Osteoblast (primary cell): ENCODE measurements around the gene HAUS8. TPM values are rescaled to one million over a fixed set of nuclear protein-coding genes. Genes with fewer than 3 reads are reported as not detected.
"Not testable (repeated sequence)": the region's sequence is repeated elsewhere in the genome, so short reads cannot be mapped to it uniquely, and the experiment has no call there.

Experiments used
- DNase-seq: peaks from one replicate; pipeline ENCODE4 v3.0.0; 2011; ENCODE audit warnings: low spot score, mixed read lengths; ENCODE audit not compliant: insufficient read length; ENCODE audit errors: missing footprints
- H2AFZ ChIP-seq: 2 replicates; pipeline ENCODE4 v1.6.0; 2011; ENCODE audit warnings: mild to moderate bottlenecking, low read length
- H3K27ac ChIP-seq: 2 replicates; pipeline ENCODE4 v1.5.1; 2011; ENCODE audit warnings: mild to moderate bottlenecking, low read depth, low read length, moderate library complexity
- H3K27me3 ChIP-seq: 2 replicates; pipeline ENCODE4 v1.6.0; 2012; ENCODE audit warnings: mild to moderate bottlenecking, control low read depth, inconsistent platforms, low read length, moderate library complexity; ENCODE audit not compliant: insufficient read depth
- H3K36me3 ChIP-seq: 2 replicates; pipeline ENCODE4 v1.5.1; 2011; ENCODE audit warnings: mild to moderate bottlenecking, low read length, control low read depth, moderate library complexity; ENCODE audit not compliant: insufficient read depth
- H3K4me1 ChIP-seq: 2 replicates; pipeline ENCODE4 v1.5.1; 2011; ENCODE audit warnings: mild to moderate bottlenecking, low read length, control low read depth, moderate library complexity; ENCODE audit not compliant: insufficient read depth
- H3K4me2 ChIP-seq: 2 replicates; pipeline ENCODE4 v1.6.0; 2011; ENCODE audit warnings: mild to moderate bottlenecking, low read length; ENCODE audit not compliant: insufficient read depth
- H3K4me3 ChIP-seq: fragments of 200-600 bp; sonication (generic); 3 replicates; pipeline ENCODE4 v1.5.1; 2012; ENCODE audit warnings: mild to moderate bottlenecking, low read length, inconsistent platforms; ENCODE audit not compliant: insufficient read depth
- H3K79me2 ChIP-seq: 2 replicates; pipeline ENCODE4 v1.6.0; 2012; ENCODE audit warnings: mild to moderate bottlenecking, low read length, control low read depth, inconsistent platforms; ENCODE audit not compliant: insufficient read depth
- H3K9me3 ChIP-seq: 2 replicates; pipeline ENCODE4 v1.5.1; 2011; ENCODE audit warnings: low read depth, low read length, control low read depth
- H4K20me1 ChIP-seq: 2 replicates; pipeline ENCODE4 v1.6.0; 2012; ENCODE audit warnings: mild to moderate bottlenecking, low read length, control low read depth; ENCODE audit not compliant: insufficient read depth
- total RNA-seq: library from RNA; depleted of rRNA; stranded (reverse); fragments of >200 nt; gene quantifications from 2 replicates; pipeline ENCODE4 v1.2.3, GENCODE V29; 2012
- TF ChIP-seq, protein P1 (sequence below): IDR thresholded peaks from 2 replicates; pipeline ENCODE4 v1.5.1; 2011; ENCODE audit warnings: mild to moderate bottlenecking, low read depth, low read length, moderate library complexity; ENCODE audit errors: extremely low read depth

The HAUS8 gene
- total RNA-seq, 1 donor = 1.8 TPM

DNA sequence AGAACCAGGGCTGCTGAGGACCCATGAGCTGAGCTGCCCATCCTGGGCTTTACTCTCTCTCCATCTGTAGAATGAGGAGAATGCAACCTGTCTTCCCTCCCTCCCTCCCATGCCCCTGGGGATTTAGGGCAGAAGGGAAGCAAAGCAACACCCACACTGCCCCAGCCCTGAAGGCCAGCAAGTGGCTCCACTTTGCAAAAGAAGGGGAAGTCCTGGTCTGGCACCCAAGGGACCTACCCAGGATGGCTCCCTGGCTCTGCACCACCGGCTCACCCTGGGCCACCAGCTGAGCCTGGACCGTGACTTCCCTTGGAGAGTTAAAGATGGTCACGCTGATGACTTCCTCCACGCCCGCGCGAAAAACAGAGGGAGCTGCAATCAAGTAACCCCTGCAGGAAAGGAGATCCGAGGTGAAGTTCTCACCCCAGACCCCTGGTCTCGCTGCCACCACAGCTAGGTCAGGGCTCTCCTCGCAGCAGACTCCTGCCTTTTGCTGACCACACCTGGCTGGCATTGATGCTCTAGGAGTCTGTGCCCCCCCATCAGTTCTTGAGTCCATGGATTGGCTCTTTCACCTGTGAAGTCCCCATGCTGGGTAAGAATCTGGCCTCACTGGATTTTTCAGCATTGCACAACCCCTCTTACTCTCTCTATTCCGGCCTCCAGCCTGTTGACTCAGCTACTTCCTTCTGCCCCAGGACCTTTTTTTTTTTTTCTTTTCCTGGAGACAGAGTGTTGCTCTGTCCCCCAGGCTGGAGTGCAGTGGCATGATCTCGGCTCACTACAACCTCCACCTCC lies 53.3 kb downstream of the HAUS8 start:
- no peak overlapping the region for H3K27ac ChIP-seq
- no peak overlapping the region for H2AFZ ChIP-seq
- no peaks in the 10 kb centered on the region for H3K36me3 ChIP-seq
- peaks cover 12% of the 10 kb centered on the region for H3K4me1 ChIP-seq
- H3K4me3 ChIP-seq = no peak overlapping the region
- peaks cover 5% of the 10 kb centered on the region for H3K9me3 ChIP-seq
- H3K4me2 ChIP-seq = no peak overlapping the region
- H3K79me2 ChIP-seq = no peaks in the 10 kb centered on the region
- peaks cover 24% of the 10 kb centered on the region for H3K27me3 ChIP-seq
- TF ChIP-seq, protein P1, sequence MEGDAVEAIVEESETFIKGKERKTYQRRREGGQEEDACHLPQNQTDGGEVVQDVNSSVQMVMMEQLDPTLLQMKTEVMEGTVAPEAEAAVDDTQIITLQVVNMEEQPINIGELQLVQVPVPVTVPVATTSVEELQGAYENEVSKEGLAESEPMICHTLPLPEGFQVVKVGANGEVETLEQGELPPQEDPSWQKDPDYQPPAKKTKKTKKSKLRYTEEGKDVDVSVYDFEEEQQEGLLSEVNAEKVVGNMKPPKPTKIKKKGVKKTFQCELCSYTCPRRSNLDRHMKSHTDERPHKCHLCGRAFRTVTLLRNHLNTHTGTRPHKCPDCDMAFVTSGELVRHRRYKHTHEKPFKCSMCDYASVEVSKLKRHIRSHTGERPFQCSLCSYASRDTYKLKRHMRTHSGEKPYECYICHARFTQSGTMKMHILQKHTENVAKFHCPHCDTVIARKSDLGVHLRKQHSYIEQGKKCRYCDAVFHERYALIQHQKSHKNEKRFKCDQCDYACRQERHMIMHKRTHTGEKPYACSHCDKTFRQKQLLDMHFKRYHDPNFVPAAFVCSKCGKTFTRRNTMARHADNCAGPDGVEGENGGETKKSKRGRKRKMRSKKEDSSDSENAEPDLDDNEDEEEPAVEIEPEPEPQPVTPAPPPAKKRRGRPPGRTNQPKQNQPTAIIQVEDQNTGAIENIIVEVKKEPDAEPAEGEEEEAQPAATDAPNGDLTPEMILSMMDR = no peak
- no peaks in the 10 kb centered on the region for H4K20me1 ChIP-seq
- peak; percentile 95 for DNase-seq

DNA sequence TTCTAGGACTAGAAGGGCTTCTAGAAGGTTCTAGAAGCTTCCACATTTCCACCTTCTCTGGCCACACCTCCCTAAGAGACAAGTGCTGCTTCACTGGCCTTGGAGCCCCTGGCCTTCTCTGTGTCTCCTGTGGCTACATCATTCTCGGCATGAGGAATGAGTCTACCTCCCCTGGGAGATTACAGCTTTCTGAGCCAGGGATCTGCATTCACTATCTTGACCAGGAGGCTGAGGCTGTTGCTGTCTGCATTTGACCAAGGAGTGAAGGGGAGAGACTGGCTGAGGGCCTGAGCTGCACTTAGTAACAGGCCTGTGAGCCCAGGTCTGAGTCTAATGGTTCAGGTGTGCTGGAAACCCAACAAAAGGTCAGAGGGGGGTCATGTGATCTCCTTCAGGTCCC lies 53.9 kb downstream of the HAUS8 start:
- no peak overlapping the region for H3K4me3 ChIP-seq
- H3K9me3 ChIP-seq = peaks cover 5% of the 10 kb centered on the region
- TF ChIP-seq, protein P1 = no peak
- peaks cover 24% of the 10 kb centered on the region for H3K27me3 ChIP-seq
- H3K79me2 ChIP-seq = no peaks in the 10 kb centered on the region
- no peak overlapping the region for H3K27ac ChIP-seq
- H3K4me1 ChIP-seq = peaks cover 12% of the 10 kb centered on the region
- H3K36me3 ChIP-seq = no peaks in the 10 kb centered on the region
- H3K4me2 ChIP-seq = no peak overlapping the region
- H4K20me1 ChIP-seq = no peaks in the 10 kb centered on the region
- no peak overlapping the region for H2AFZ ChIP-seq
- DNase-seq = peak; percentile 86

DNA sequence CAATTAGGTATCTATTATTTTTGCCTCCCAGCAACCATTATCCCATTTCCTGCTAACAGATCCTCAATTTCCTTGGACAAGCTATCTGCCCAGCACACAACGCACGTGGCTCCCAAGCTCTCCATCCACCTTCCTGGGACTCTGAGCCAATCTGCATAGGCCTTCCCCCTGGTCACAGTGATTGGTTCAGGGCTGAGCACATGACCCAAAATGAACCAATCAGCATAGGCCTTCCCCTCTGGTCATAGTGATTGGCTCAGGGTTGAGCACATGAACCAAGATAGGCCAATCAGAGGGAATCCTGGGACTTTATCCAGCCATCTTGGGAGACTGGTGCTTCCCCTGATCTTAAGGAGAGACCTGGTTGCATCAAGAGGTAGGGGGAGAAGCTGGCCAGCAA lies 54.4 kb downstream of the HAUS8 start:
- TF ChIP-seq, protein P1 = no peak
- Histone ChIP-seq H3K27ac (no peak overlapping the region), H3K4me3 (no peak overlapping the region), H3K4me2 (no peak overlapping the region), H3K27me3 (peaks cover 24% of the 10 kb centered on the region), H2AFZ (no peak overlapping the region), H3K4me1 (peaks cover 12% of the 10 kb centered on the region), H4K20me1 (no peaks in the 10 kb centered on the region), H3K9me3 (peaks cover 5% of the 10 kb centered on the region), H3K36me3 (no peaks in the 10 kb centered on the region), H3K79me2 (no peaks in the 10 kb centered on the region)
- peak; percentile 86 for DNase-seq

DNA sequence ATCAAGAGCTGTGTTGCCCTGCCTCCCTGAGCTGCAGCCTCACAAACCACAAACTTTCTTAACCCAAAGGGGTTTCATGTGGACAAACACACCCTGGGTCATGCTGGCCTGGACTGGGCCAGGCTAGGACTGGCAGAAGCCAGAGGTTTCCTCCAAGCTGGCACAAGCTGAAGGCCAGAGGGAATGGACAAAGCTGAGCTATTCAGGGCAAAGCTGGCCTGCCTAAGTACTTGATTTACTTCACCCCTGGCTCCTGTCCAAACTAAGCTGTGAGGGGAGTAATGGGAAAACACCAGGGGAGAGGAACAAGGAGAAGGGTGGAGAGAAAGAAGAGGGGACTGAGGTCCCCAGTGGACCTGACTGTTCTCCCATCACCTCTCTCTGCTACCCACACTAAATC lies 54.9 kb downstream of the HAUS8 start:
- Histone ChIP-seq H3K27ac (no peak overlapping the region), H3K4me3 (no peak overlapping the region), H3K4me1 (peaks cover 12% of the 10 kb centered on the region), H3K27me3 (peaks cover 23% of the 10 kb centered on the region), H2AFZ (no peak overlapping the region), H3K9me3 (peaks cover 5% of the 10 kb centered on the region), H3K36me3 (no peaks in the 10 kb centered on the region), H3K4me2 (no peak overlapping the region), H4K20me1 (no peaks in the 10 kb centered on the region), H3K79me2 (no peaks in the 10 kb centered on the region)
- TF ChIP-seq, protein P1 = no peak
- no peak for DNase-seq

DNA sequence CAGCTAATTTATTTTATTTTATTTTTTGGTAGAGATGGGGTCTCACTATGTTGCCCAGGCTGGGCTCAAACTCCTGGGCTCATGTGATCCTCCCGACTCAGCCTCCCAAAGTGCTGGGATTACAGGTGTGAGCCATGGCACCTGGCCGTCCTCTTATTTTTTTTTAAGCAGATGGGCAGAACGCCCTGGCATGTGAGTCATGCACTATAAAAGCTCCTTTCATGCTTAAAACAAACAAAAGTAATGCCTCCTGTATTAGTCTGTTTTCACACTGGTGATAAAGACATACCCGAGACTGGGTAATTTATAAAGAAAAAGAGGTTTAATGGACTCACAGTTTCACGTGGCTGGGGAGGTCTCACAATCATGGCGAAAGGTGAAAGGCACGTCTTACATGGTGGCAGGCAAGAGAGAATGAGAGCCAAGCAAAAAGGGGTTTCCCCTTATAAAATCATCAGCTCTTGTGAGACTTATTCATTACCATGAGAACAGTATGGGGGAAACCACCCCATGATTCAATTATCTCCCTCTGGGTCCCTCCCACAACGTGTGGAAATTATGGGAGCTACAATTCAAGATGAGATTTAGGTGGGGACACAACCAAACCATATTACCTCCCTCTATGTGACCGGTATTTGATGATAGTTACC lies 60.9 kb downstream of the HAUS8 start:
- not testable (repeated sequence) for H3K9me3 ChIP-seq, H3K27ac ChIP-seq, H2AFZ ChIP-seq, H3K4me3 ChIP-seq, DNase-seq, H3K27me3 ChIP-seq, H4K20me1 ChIP-seq, H3K4me1 ChIP-seq, H3K79me2 ChIP-seq, H3K4me2 ChIP-seq, H3K36me3 ChIP-seq
